Measurements from ENCODE around the gene CGB5. TPM values are rescaled to one million over a fixed set of nuclear protein-coding genes. Genes with fewer than 3 reads are reported as not detected.

CGB5 gene
- total RNA-seq, 1 experiment from 2014 or later, result not detected

GRCh38 chr19:49004964-49005614, 38.6 kb upstream of the CGB5 start:
- ChIA-PET POLR2A (ENCODE audit: unreplicated experiment) (no interaction called here), CTCF (no interaction called here)
- Histone ChIP-seq H3K79me2 (ENCODE audit: low read length) (no peaks in the 10 kb centered on the region), H3K4me3 (ENCODE audit: low read length) (no peak overlapping the region), H3K4me2 (ENCODE audit: low read length) (no peak overlapping the region), H3F3A (ENCODE audit: low read length, unreplicated experiment) (no peaks in the 10 kb centered on the region), H4K20me1 (ENCODE audit: low read length) (no peaks in the 10 kb centered on the region), H3K36me3 (ENCODE audit: low read depth, low read length) (peaks cover 14% of the 10 kb centered on the region), H3K9me3 (ENCODE audit: low read length) (no peaks in the 10 kb centered on the region), H2AFZ (ENCODE audit: low read length) (no peak overlapping the region), H3K9ac (ENCODE audit: low read length) (no peak overlapping the region), H3K27ac (ENCODE audit: low read length) (no peak overlapping the region), H3K27me3 (ENCODE audit: low read length) (no peaks in the 10 kb centered on the region), H3K4me1 (ENCODE audit: insufficient read depth, low read length) (no peaks in the 10 kb centered on the region), H3K9me2 (replicated peaks; ENCODE audit: low read length) (no peaks in the 10 kb centered on the region)
- no peak for DNase-seq
- TF ChIP-seq CTCF (conservative IDR thresholded peaks at IDR 0.05; ENCODE audit: low read depth, low read length), result no peak
- no peak for TF ChIP-seq EZH2 (IDR thresholded peaks at IDR 0.05; ENCODE audit: low read length, unreplicated experiment)
- no peak for TF ChIP-seq EZH2phosphoT487 (IDR thresholded peaks at IDR 0.05; ENCODE audit: borderline replicate concordance, low read length)
- intact Hi-C loops (cut with micrococcal nuclease), result no loop called here
- no peak for ATAC-seq
- no TSS peak for BruUV-seq (replicated peaks)

DNA sequence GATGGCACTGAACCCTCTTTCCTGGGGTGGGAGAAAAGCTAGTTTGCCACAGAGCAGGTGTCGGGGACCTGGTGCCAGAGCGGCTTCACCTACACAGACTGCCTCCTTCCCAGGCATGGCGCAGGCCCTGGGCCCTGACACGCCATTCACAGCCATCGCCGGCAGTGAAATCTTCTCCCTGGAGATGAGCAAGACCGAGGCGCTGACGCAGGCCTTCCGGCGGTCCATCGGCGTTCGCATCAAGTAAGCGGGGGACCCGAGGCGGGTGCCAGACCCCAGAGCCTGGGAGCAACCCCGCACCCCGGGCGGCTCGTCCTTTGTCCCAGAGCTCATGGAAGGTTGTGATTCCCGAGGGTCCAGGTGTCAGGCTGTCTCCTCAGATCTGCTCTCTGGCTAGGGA, 36.7 kb upstream of the CGB5 start:
- H3K27ac ChIP-seq (ENCODE audit: low read length), result no peak overlapping the region
- no peak overlapping the region for H2AFZ ChIP-seq (ENCODE audit: low read length)
- H3K9ac ChIP-seq (ENCODE audit: low read length), result no peak overlapping the region
- no peak overlapping the region for H3K4me3 ChIP-seq (ENCODE audit: low read length)
- H3K4me1 ChIP-seq (ENCODE audit: insufficient read depth, low read length), result no peaks in the 10 kb centered on the region
- H3K27me3 ChIP-seq (ENCODE audit: low read length), result no peaks in the 10 kb centered on the region
- intact Hi-C loops (cut with micrococcal nuclease), result no loop called here
- H4K20me1 ChIP-seq (ENCODE audit: low read length), result no peaks in the 10 kb centered on the region
- no peak overlapping the region for H3K4me2 ChIP-seq (ENCODE audit: low read length)
- BruUV-seq (replicated peaks), result no TSS peak
- no peaks in the 10 kb centered on the region for H3F3A ChIP-seq (ENCODE audit: low read length, unreplicated experiment)
- H3K36me3 ChIP-seq (ENCODE audit: low read depth, low read length), result peaks cover 14% of the 10 kb centered on the region
- ChIA-PET CTCF (no interaction called here), POLR2A (ENCODE audit: unreplicated experiment) (no interaction called here)
- ATAC-seq (no peak), DNase-seq (no peak)
- no peaks in the 10 kb centered on the region for H3K9me3 ChIP-seq (ENCODE audit: low read length)
- H3K9me2 ChIP-seq (replicated peaks; ENCODE audit: low read length), result no peaks in the 10 kb centered on the region
- TF ChIP-seq CTCF (conservative IDR thresholded peaks at IDR 0.05; ENCODE audit: low read depth, low read length) (no peak), EZH2 (IDR thresholded peaks at IDR 0.05; ENCODE audit: low read length, unreplicated experiment) (no peak), EZH2phosphoT487 (IDR thresholded peaks at IDR 0.05; ENCODE audit: borderline replicate concordance, low read length) (no peak)
- no peaks in the 10 kb centered on the region for H3K79me2 ChIP-seq (ENCODE audit: low read length)

- CTCF ChIA-PET, result interaction anchor here (0.6 kb wide), 1 partner anchor 464 kb away, joined by 3 read pairs; no protein-coding TSS in a partner anchor
- Histone ChIP-seq H3K27me3 (ENCODE audit: low read length) (no peaks in the 10 kb centered on the region), H3F3A (ENCODE audit: low read length, unreplicated experiment) (no peaks in the 10 kb centered on the region), H3K27ac (ENCODE audit: low read length) (no peak overlapping the region), H3K4me3 (ENCODE audit: low read length) (no peak overlapping the region), H3K9ac (ENCODE audit: low read length) (no peak overlapping the region), H4K20me1 (ENCODE audit: low read length) (no peaks in the 10 kb centered on the region), H3K9me2 (replicated peaks; ENCODE audit: low read length) (no peaks in the 10 kb centered on the region), H3K9me3 (ENCODE audit: low read length) (no peaks in the 10 kb centered on the region), H3K36me3 (ENCODE audit: low read depth, low read length) (peaks cover 8% of the 10 kb centered on the region; the same call in 1 of the 2 replicates), H3K4me2 (ENCODE audit: low read length) (no peak overlapping the region), H3K4me1 (ENCODE audit: insufficient read depth, low read length) (no peaks in the 10 kb centered on the region), H3K79me2 (ENCODE audit: low read length) (no peaks in the 10 kb centered on the region), H2AFZ (ENCODE audit: low read length) (no peak overlapping the region)
- intact Hi-C loops (cut with micrococcal nuclease), result no loop called here
- POLR2A ChIA-PET (ENCODE audit: unreplicated experiment), result no interaction called here
- DNase-seq (no peak), ATAC-seq (no peak)
- no TSS peak for BruUV-seq (replicated peaks)
- TF ChIP-seq EZH2 (IDR thresholded peaks at IDR 0.05; ENCODE audit: low read length, unreplicated experiment), result no peak
- TF ChIP-seq EZH2phosphoT487 (IDR thresholded peaks at IDR 0.05; ENCODE audit: borderline replicate concordance, low read length), result no peak
- TF ChIP-seq CTCF (conservative IDR thresholded peaks at IDR 0.05; ENCODE audit: low read depth, low read length), result no peak
These were observed 33.8 kb upstream of the CGB5 start for GRCh38 chr19:49009828-49010227.

Measured in PC-3 (cell line).